GM19468 (cell line): ENCODE data around the gene TAF12.
"Not testable (repeated sequence)": the region's sequence is repeated elsewhere in the genome, so short reads cannot be mapped to it uniquely, and the experiment has no call there.

Experiments
- ATAC-seq: cut with Tn5 transposase; IDR thresholded peaks from one replicate; pipeline ENCODE4 v1.9.1; 2021; ENCODE audit warnings: mild to moderate bottlenecking, moderate library complexity, moderate number of reproducible peaks; ENCODE audit not compliant: unreplicated experiment; ENCODE audit errors: extremely low read depth

Gene TAF12

GRCh38 chr1:28642847-28643635, at the start of gene TAF12:
TSS of gene TAF12 (minus strand) at chr1:28643067. CDS start at chr1:28622081, 20,986 bp downstream.
- peak; percentile 40 for ATAC-seq

DNA sequence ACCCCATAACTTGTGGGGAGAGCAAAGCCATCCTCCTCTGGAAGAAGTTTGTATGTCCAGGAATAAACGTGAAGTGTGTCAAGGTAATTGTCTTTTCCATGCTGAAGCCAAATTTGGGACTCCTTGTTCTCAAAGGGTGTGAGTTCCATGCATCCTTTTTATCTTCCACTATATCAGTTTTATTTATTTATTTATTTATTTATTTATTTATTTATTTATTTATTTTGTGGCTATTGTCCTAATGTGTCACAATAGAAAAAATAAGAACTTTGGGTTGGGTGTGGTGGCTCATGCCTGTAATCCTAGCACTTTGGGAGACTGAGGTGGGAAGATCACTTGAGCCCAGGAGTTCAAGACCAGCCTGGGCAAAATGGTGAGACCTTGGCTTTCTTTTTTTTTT, 48.8 kb upstream of the TAF12 start:
- not testable (repeated sequence) for ATAC-seq

DNA sequence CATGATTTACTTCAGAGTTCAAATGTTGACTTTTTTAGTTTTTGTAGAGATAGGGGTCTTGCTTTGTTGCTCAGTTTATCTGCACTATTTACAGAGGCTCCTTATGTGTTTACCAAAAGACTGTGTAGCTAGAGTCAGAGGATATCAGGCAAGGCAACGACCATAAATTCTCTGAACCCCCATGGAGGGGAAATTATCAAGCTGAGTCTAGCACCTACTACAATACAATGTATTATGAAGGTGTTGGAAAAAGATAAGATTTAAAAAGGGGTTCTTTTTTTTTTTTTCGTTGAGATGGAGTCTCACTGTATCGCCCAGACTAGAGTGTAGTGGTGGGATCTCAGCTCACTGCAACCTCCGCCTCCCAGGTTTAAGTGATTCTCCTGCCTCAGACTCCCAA, 42.1 kb upstream of the TAF12 start:
- no peak for ATAC-seq

GRCh38 chr1:28682840-28683239, 40.0 kb upstream of the TAF12 start:
- no peak for ATAC-seq

DNA sequence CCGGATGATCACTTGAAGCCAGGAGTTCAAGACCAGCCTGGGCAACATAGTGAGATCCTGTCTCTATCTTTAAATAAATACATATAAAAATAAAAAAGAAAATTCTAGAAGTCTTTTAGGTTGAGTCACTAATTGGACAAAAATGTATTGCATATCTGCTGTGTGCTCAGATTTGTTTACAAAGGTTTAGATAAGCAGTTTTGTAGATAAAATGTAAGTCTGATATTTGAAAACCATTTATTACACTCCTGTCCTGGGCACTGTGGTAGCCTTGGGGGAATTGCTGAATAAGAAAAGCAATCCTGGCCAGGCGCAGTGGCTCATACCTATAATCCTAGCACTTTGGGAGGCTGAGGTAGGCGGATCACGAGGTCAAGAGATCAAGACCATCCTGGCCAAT, 37.3 kb upstream of the TAF12 start:
- ATAC-seq = no peak

DNA sequence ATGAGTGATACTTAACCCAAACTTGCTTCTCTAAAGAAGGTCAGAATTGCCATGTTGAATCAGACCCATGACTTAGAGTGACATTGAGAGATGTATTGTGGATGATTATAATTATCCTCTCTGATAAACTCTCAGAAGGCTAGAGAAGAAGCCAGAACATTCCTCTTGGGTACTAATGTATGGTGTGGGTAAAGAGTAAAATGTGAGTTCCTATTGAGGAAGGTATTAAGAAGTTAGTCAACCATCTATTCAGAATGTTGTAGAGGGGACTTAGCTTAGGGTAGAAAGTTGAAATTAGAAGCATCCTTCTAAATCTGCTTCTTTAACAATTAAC, 33.0 kb upstream of the TAF12 start:
- ATAC-seq = no peak

DNA sequence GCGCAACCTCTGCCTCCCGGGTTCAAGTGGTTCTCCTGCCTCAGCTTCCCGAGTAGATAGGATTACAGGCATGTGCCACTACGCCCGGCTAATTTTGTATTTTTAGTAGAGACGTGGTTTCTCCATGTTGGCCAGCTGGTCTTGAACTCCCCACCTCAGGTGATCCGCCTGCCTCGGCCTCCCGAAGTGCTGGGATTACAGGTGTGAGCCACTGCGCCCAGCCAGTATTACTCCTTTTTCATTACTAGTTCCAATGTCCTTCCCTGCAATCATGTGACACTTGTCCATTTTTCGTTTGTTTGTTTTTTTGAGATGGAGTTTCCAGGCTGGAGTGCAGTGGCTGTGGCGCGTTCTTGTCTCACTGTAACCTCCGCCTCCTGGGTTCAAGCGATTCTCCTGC, 30.1 kb upstream of the TAF12 start:
- not testable (repeated sequence) for ATAC-seq

- ATAC-seq = no peak
These were observed 28.4 kb upstream of the TAF12 start for GRCh38 chr1:28671254-28671780.

DNA sequence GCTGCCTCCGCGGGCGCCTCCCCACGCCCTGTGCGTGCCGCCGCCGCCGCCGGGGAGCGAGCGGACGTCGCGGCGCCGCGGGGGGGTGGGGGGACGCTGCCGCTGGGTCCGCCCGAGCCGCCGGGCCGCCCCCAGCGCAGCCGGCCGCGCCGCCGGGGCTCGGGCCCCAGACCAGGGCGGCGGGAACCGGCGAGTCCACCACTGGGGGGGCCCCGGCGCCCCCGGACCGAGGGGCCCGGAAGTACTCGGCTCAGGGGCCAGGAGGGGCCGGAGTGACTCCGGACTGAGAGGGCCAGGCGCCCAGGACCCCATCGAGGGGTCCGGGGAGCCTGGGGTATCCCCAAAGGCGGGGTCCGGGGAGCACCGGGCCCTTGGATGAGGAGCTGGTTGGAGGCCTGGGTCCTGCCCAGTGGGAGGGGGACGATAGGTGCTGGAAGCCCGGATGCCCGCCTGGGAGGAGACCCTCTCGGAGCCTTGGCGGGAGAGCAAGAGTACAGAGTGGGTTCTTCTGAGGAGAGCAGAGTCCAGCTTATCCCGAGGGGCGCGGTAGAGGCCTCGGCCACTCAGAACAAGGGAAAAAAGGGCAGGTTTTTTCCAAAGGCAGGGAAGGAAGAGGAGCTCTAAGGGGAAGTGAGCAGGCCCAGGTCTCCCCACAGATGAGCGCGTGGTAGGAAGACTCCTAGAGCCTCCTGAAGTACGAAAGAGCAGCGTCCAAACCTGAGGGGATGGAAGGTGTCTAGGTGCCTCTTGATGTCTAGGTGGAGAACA, 26.3 kb upstream of the TAF12 start:
- ATAC-seq = peak; percentile 14

- ATAC-seq = peak; percentile 51
These were observed 25.5 kb upstream of the TAF12 start, which contains the start of gene GMEB1 for GRCh38 chr1:28668191-28668955. TSS of gene GMEB1 (plus strand) at chr1:28668784. CDS start at chr1:28683613, 14,829 bp downstream.

DNA sequence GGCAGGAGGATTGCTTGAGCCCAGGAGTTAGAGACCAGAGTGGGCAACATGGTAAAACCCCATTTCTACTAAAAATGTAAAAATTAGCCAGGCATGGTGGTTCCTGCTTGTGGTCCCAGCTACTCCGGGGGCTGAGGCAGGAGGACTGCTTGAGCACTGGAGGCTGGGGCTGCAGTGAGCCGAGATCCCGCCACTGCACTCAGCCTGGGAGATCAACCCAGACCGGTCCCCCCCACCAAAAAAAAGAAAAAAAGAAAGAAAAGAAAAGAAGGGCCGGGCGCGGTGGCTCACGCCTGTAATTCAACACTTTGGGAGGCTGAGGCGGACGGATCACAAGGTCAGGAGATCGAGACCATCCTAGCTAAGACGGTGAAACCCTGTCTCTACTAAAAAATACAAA, 23.9 kb upstream of the TAF12 start:
- no peak for ATAC-seq

- no peak for ATAC-seq
These were observed 21.1 kb upstream of the TAF12 start for GRCh38 chr1:28663871-28664470.

GRCh38 chr1:28656335-28656734, 13.5 kb upstream of the TAF12 start:
- ATAC-seq = no peak

GRCh38 chr1:28655448-28656311, 12.8 kb upstream of the TAF12 start:
- not testable (repeated sequence) for ATAC-seq

- ATAC-seq = not testable (repeated sequence)
These were observed 11.0 kb upstream of the TAF12 start for GRCh38 chr1:28653870-28654269.

DNA sequence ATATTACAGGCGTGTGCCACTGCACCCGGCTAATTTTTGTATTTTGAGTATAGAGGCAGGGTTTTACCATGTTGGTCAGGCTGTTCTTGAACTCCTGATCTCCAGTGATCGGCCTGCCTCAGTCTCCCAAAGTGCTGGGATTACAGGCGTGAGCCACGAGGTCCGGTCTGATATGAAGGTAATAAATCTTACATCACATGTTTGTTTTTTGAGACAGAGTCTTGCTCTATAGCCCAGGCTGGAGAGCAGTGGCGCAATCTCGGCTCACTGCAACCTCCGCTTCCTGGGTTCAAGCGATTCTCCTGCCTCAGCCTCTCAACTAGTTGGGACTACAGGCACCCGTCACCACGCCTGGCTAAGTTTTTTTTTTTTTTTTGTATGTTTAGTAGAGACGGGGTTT, 10.2 kb upstream of the TAF12 start:
- ATAC-seq = not testable (repeated sequence)

GRCh38 chr1:28648474-28649198, 5.8 kb upstream of the TAF12 start, which contains the start of gene RNU11:
TSS of gene RNU11 (plus strand) at chr1:28648600.
- ATAC-seq = peak; percentile 15

DNA sequence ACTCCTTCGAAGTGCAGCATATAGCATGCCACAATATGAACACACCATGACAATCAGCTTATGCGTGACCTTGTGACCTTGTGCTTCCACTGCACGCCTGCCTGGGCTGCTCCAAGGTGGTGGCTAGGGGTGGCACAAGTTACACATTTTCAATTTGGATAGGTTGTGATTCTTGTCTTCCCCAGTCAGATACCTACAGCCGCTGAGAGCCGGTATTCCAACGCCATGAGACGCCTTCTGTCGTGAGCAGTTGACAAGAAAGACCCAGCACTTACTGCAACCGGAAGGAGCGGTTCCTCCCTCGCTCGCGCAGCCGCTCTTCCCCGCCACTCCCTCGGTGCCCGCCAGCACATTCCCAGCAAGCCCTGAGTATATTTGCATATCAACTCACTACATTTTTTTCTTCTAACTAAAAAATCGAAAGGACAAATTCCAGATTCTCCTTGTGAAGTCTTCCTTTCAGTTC, 5.2 kb upstream of the TAF12 start:
- peak; percentile 53 for ATAC-seq
